HG02943 (cell line): Measurements from ENCODE around the gene TP73.
"Not testable (repeated sequence)": the region's sequence is repeated elsewhere in the genome, so short reads cannot be mapped to it uniquely, and the experiment has no call there.

Source experiments
- ATAC-seq: cut with Tn5 transposase; IDR thresholded peaks from one replicate; pipeline ENCODE4 v1.9.1; 2021; ENCODE audit warnings: mild to moderate bottlenecking, low read depth, moderate library complexity; ENCODE audit not compliant: unreplicated experiment

Gene TP73

GRCh38 chr1:3717715-3718601 lies 65.6 kb downstream of the TP73 start:
- ATAC-seq, result no peak

GRCh38 chr1:3718764-3719163 lies 66.4 kb downstream of the TP73 start:
- ATAC-seq, result no peak

- no peak for ATAC-seq
Observed at GRCh38 chr1:3721955-3722465, 69.7 kb downstream of the TP73 start.

GRCh38 chr1:3722846-3723245 lies 70.5 kb downstream of the TP73 start:
- no peak for ATAC-seq

- ATAC-seq, result not testable (repeated sequence)
Observed at GRCh38 chr1:3724416-3725030, 72.2 kb downstream of the TP73 start.

GRCh38 chr1:3725366-3725765 lies 73.0 kb downstream of the TP73 start:
- no peak for ATAC-seq

- ATAC-seq, result no peak
Observed at GRCh38 chr1:3727042-3727824, 74.9 kb downstream of the TP73 start.

GRCh38 chr1:3727825-3728776 lies 75.8 kb downstream of the TP73 start:
- no peak for ATAC-seq

- no peak for ATAC-seq
Observed at GRCh38 chr1:3729594-3730542, 77.6 kb downstream of the TP73 start.

- no peak for ATAC-seq
Observed at GRCh38 chr1:3730543-3731247, 78.4 kb downstream of the TP73 start.

- no peak for ATAC-seq
Observed at GRCh38 chr1:3731583-3732433, 79.5 kb downstream of the TP73 start.

GRCh38 chr1:3732434-3733093 lies 80.2 kb downstream of the TP73 start:
- ATAC-seq, result no peak

- ATAC-seq, result no peak
Observed at GRCh38 chr1:3733094-3733882, 81.0 kb downstream of the TP73 start.

GRCh38 chr1:3733883-3734589 lies 81.7 kb downstream of the TP73 start:
- ATAC-seq, result no peak

- no peak for ATAC-seq
Observed at GRCh38 chr1:3734602-3735001, 82.3 kb downstream of the TP73 start.
